GM18909 (cell line): ENCODE measurements around the gene PGF.

ENCODE experiments used
- ATAC-seq: cut with Tn5 transposase; IDR thresholded peaks from one replicate; pipeline ENCODE4 v1.9.1; 2021; ENCODE audit warnings: mild to moderate bottlenecking; ENCODE audit not compliant: unreplicated experiment, poor library complexity

The PGF gene

GRCh38 chr14:74908861-74909341 is 46.5 kb downstream of the PGF start:
- ATAC-seq = no peak

- ATAC-seq = no peak
Measured at GRCh38 chr14:74907744-74908143, 47.7 kb downstream of the PGF start.

GRCh38 chr14:74906925-74907521 is 48.4 kb downstream of the PGF start:
- no peak for ATAC-seq

GRCh38 chr14:74905595-74906142 is 49.7 kb downstream of the PGF start:
- no peak for ATAC-seq

GRCh38 chr14:74904635-74905503 is 50.5 kb downstream of the PGF start:
- ATAC-seq = no peak

GRCh38 chr14:74902941-74903705 is 52.3 kb downstream of the PGF start:
- ATAC-seq = no peak

- ATAC-seq = no peak
Measured at GRCh38 chr14:74898694-74899093, 56.7 kb downstream of the PGF start.

GRCh38 chr14:74898083-74898482 is 57.3 kb downstream of the PGF start:
- no peak for ATAC-seq

GRCh38 chr14:74897642-74898041 is 57.8 kb downstream of the PGF start:
- no peak for ATAC-seq

GRCh38 chr14:74896400-74896799 is 59.0 kb downstream of the PGF start:
- no peak for ATAC-seq

- ATAC-seq = peak; percentile 55
Measured at GRCh38 chr14:74893614-74894091, 61.7 kb downstream of the PGF start.

- ATAC-seq = no peak
Measured at GRCh38 chr14:74892745-74893144, 62.7 kb downstream of the PGF start.

GRCh38 chr14:74891870-74892269 is 63.5 kb downstream of the PGF start:
- ATAC-seq = no peak
